ENCODE measurements around the gene FLOT1.

DNA sequence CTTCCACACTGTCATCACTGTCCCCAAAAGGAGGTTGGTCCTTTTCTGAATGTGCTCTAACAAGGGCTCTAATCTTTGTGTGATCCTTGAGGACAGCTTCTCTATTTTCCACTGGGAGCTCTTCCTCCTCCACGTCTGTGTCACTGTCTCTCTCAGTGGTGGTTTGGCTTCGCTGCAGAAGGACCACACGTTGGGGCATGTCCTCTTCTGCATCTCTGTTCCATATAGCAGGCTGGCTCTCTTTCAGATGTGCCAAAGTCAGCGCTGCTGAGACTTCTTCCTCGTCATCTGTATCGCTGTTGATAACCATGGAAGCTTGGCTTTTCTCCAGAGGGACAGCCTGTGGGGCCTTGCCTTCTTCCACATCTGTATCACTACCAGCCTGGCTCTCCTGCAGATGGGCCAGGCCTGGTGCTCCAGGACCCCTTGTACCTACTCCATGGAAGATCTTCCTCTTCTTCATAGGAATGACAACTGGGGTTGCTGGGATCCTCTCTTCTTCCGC, 30.0 kb downstream of the FLOT1 start:
- TF ChIP-seq, protein P1, sequence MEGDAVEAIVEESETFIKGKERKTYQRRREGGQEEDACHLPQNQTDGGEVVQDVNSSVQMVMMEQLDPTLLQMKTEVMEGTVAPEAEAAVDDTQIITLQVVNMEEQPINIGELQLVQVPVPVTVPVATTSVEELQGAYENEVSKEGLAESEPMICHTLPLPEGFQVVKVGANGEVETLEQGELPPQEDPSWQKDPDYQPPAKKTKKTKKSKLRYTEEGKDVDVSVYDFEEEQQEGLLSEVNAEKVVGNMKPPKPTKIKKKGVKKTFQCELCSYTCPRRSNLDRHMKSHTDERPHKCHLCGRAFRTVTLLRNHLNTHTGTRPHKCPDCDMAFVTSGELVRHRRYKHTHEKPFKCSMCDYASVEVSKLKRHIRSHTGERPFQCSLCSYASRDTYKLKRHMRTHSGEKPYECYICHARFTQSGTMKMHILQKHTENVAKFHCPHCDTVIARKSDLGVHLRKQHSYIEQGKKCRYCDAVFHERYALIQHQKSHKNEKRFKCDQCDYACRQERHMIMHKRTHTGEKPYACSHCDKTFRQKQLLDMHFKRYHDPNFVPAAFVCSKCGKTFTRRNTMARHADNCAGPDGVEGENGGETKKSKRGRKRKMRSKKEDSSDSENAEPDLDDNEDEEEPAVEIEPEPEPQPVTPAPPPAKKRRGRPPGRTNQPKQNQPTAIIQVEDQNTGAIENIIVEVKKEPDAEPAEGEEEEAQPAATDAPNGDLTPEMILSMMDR (IDR thresholded peaks at IDR 0.05 in 4 of 5, conservative IDR thresholded peaks at IDR 0.05 in 1 of 5): no peak
- no peak for TF ChIP-seq POLR2A (IDR thresholded peaks at IDR 0.05)
